ENCODE data around the gene FBXW7. TPM values are rescaled to one million over a fixed set of nuclear protein-coding genes. Genes with fewer than 3 reads are reported as not detected.

FBXW7 gene
- total RNA-seq, 2 experiments from 2014 or later = 128 to 140 TPM

- peaks cover 5% of the 10 kb centered on the region for H3K4me1 ChIP-seq (ENCODE audit: insufficient read depth, low read length)
- no peak for TF ChIP-seq CTCF (IDR thresholded peaks at IDR 0.05)
- H3K27ac ChIP-seq (ENCODE audit: low read depth in 1 of 2, low read length in 2 of 2) = no peak overlapping the region
- no peak overlapping the region for H3K27ac Mint-ChIP-seq
- H3K9me3 ChIP-seq (ENCODE audit: control insufficient read depth in 1 of 2, insufficient read depth in 1 of 2, low read length in 2 of 2) = no peaks in the 10 kb centered on the region
- H3K27me3 Mint-ChIP-seq = no peaks in the 10 kb centered on the region
- H3K4me3 Mint-ChIP-seq = peak overlapping the region; percentile 26
- peaks cover 49% of the 10 kb centered on the region for H3K36me3 Mint-ChIP-seq (ENCODE audit: low read depth)
- intact Hi-C loops (cut with DNase I, micrococcal nuclease) = loop anchor here in 1 of 2 experiments (10.0 kb wide), 2 partner anchors 426 to 1516 kb away; partner anchors contain the start of gene LRBA
- no peak overlapping the region for H3K4me3 ChIP-seq (ENCODE audit: low read length)
- no peak for ATAC-seq (ENCODE audit: poor library complexity)
- ChIA-PET POLR2A (interaction anchor here (0.7 to 1.2 kb wide), 2 partner anchors 9 to 669 kb away, joined by 4 to 5 read pairs; no protein-coding TSS in a partner anchor), CTCF (interaction anchor here (1.2 to 1.5 kb wide), 2 partner anchors 8 to 30 kb away, joined by 3 to 6 read pairs; no protein-coding TSS in a partner anchor)
- H3K4me1 Mint-ChIP-seq (ENCODE audit: low read depth) = peaks cover 66% of the 10 kb centered on the region
- no peaks in the 10 kb centered on the region for H3K9me3 Mint-ChIP-seq
- H3K27me3 ChIP-seq (ENCODE audit: control insufficient read depth in 1 of 2, insufficient read depth in 2 of 2, low read length in 2 of 2) = no peaks in the 10 kb centered on the region
- peaks cover 12% of the 10 kb centered on the region for H3K36me3 ChIP-seq (ENCODE audit: insufficient read depth, low read length)
- no peak for DNase-seq
Measured at GRCh38 chr4:152530600-152530999, 5.3 kb downstream of the FBXW7 start.

- no peak for TF ChIP-seq CTCF (IDR thresholded peaks at IDR 0.05)
- intact Hi-C loops (cut with DNase I, micrococcal nuclease) = loop anchor here in 1 of 2 experiments (10.0 kb wide), 2 partner anchors 425 to 1515 kb away; partner anchors contain the start of gene LRBA
- no peaks in the 10 kb centered on the region for H3K27me3 Mint-ChIP-seq
Measured at GRCh38 chr4:152529880-152530279, 6.0 kb downstream of the FBXW7 start.

GRCh38 chr4:152528060-152528459 is 7.8 kb downstream of the FBXW7 start:
- peaks cover 45% of the 10 kb centered on the region for H3K36me3 Mint-ChIP-seq (ENCODE audit: low read depth)
- H3K27ac Mint-ChIP-seq = no peak overlapping the region
- intact Hi-C loops (cut with DNase I, micrococcal nuclease) = no loop called here
- CTCF ChIA-PET = no interaction called here
- DNase-seq = no peak
- POLR2A ChIA-PET = no interaction called here
- Histone ChIP-seq H3K36me3 (ENCODE audit: insufficient read depth, low read length) (peaks cover 16% of the 10 kb centered on the region), H3K27ac (ENCODE audit: low read depth in 1 of 2, low read length in 2 of 2) (no peak overlapping the region), H3K4me1 (ENCODE audit: insufficient read depth, low read length) (peaks cover 5% of the 10 kb centered on the region), H3K4me3 (ENCODE audit: low read length) (no peak overlapping the region), H3K27me3 (ENCODE audit: control insufficient read depth in 1 of 2, insufficient read depth in 2 of 2, low read length in 2 of 2) (no peaks in the 10 kb centered on the region), H3K9me3 (ENCODE audit: control insufficient read depth in 1 of 2, insufficient read depth in 1 of 2, low read length in 2 of 2) (no peaks in the 10 kb centered on the region)
- no peak for TF ChIP-seq CTCF (IDR thresholded peaks at IDR 0.05)
- no peak for ATAC-seq (ENCODE audit: poor library complexity)
- no peaks in the 10 kb centered on the region for H3K27me3 Mint-ChIP-seq
- H3K4me3 Mint-ChIP-seq = no peak overlapping the region
- H3K4me1 Mint-ChIP-seq (ENCODE audit: low read depth) = peaks cover 70% of the 10 kb centered on the region
- H3K9me3 Mint-ChIP-seq = no peaks in the 10 kb centered on the region

More at GRCh38 chr4:152529880-152530279, 6.0 kb downstream of the FBXW7 start:
- POLR2A ChIA-PET = interaction anchor here (1.2 kb wide), 1 partner anchor 8 kb away, joined by 4 read pairs; no protein-coding TSS in a partner anchor
- peaks cover 16% of the 10 kb centered on the region for H3K36me3 ChIP-seq (ENCODE audit: insufficient read depth, low read length)
- H3K9me3 Mint-ChIP-seq = no peaks in the 10 kb centered on the region
- peaks cover 5% of the 10 kb centered on the region for H3K4me1 ChIP-seq (ENCODE audit: insufficient read depth, low read length)
- H3K27me3 ChIP-seq (ENCODE audit: control insufficient read depth in 1 of 2, insufficient read depth in 2 of 2, low read length in 2 of 2) = no peaks in the 10 kb centered on the region
- no peak overlapping the region for H3K27ac ChIP-seq (ENCODE audit: low read depth in 1 of 2, low read length in 2 of 2)
- H3K4me1 Mint-ChIP-seq (ENCODE audit: low read depth) = peaks cover 70% of the 10 kb centered on the region
- H3K9me3 ChIP-seq (ENCODE audit: control insufficient read depth in 1 of 2, insufficient read depth in 1 of 2, low read length in 2 of 2) = no peaks in the 10 kb centered on the region
- DNase-seq = no peak
- no peak overlapping the region for H3K27ac Mint-ChIP-seq
- ATAC-seq (ENCODE audit: poor library complexity) = no peak
- CTCF ChIA-PET = interaction anchor here (1.2 to 1.5 kb wide), 2 partner anchors 8 to 29 kb away, joined by 3 to 6 read pairs; no protein-coding TSS in a partner anchor
- H3K4me3 Mint-ChIP-seq = no peak overlapping the region
- H3K4me3 ChIP-seq (ENCODE audit: low read length) = no peak overlapping the region
- H3K36me3 Mint-ChIP-seq (ENCODE audit: low read depth) = peaks cover 49% of the 10 kb centered on the region

All from CD4-positive, alpha-beta T cell (primary cell).